GM12872 (cell line): ENCODE results near the gene RNF223.

Experiments used
- CTCF ChIP-seq: IDR thresholded peaks from 3 replicates; pipeline ENCODE4 v1.5.1; 2011; ENCODE audit warnings: low read depth, mild to moderate bottlenecking, low read length, moderate library complexity; ENCODE audit not compliant: insufficient read depth

Gene RNF223

GRCh38 chr1:1092149-1092855 lies 18.2 kb upstream of the RNF223 start:
- no peak for TF ChIP-seq CTCF

GRCh38 chr1:1091344-1092148 lies 17.4 kb upstream of the RNF223 start:
- no peak for TF ChIP-seq CTCF

GRCh38 chr1:1090424-1091343 lies 16.6 kb upstream of the RNF223 start:
- no peak for TF ChIP-seq CTCF

GRCh38 chr1:1089731-1090423 lies 15.8 kb upstream of the RNF223 start:
- no peak for TF ChIP-seq CTCF

- TF ChIP-seq CTCF = no peak
Observed at GRCh38 chr1:1088801-1089680, 14.9 kb upstream of the RNF223 start.

GRCh38 chr1:1088029-1088800 lies 14.1 kb upstream of the RNF223 start:
- TF ChIP-seq CTCF = no peak
